Natural killer cell (primary cell): ENCODE results near the gene GPR156. TPM values are rescaled to one million over a fixed set of nuclear protein-coding genes. Genes with fewer than 3 reads are reported as not detected.

Source experiments
- ATAC-seq, 3 donors: fragments of 150-1000 bp in 2 of 3; fragments of 200-7000 bp in 1 of 3; cut with Tn5 transposase; 1 replicate in 1 of 3; 2 replicates in 2 of 3; pipeline ENCODE4 v1.10.0; 2021; ENCODE audit warnings: mild to moderate bottlenecking in 2 of 3, moderate library complexity in 2 of 3
- DNase-seq, 2 donors: peaks; one replicate each; pipeline versions ENCODE4 v3.0.0 to v3.0.0-alpha.2; 2013 to 2021; ENCODE audit warnings: mixed read lengths in 1 of 2
- H3K27ac ChIP-seq: one replicate; pipeline ENCODE4 v1.5.1; 2013; ENCODE audit warnings: mild to moderate bottlenecking, low read length
- H3K27me3 ChIP-seq: one replicate; pipeline ENCODE4 v1.6.1; 2013; ENCODE audit warnings: low read length; ENCODE audit not compliant: control insufficient read depth, insufficient read depth
- H3K36me3 ChIP-seq: one replicate; pipeline ENCODE4 v1.6.1; 2013; ENCODE audit warnings: low read length; ENCODE audit not compliant: control insufficient read depth, insufficient read depth
- H3K4me1 ChIP-seq: one replicate; pipeline ENCODE4 v1.6.1; 2013; ENCODE audit warnings: low read length; ENCODE audit not compliant: control insufficient read depth, insufficient read depth
- H3K4me3 ChIP-seq: one replicate; pipeline ENCODE4 v1.5.1; 2013; ENCODE audit warnings: low read length
- H3K9me3 ChIP-seq: one replicate; pipeline ENCODE4 v1.6.1; 2013; ENCODE audit warnings: low read length; ENCODE audit not compliant: control insufficient read depth, insufficient read depth
- H3K27ac Mint-ChIP-seq, 2 donors: one replicate each; pipeline ENCODE4 v1.8.0; 2022; ENCODE audit warnings: mild to moderate bottlenecking in 2 of 2, mixed read lengths in 2 of 2, moderate library complexity in 1 of 2
- H3K27me3 Mint-ChIP-seq, 2 donors: one replicate each; pipeline ENCODE4 v1.8.0; 2022; ENCODE audit warnings: low read depth in 2 of 2, mixed read lengths in 2 of 2
- H3K36me3 Mint-ChIP-seq: one replicate; pipeline ENCODE4 v1.8.0; 2022; ENCODE audit warnings: mixed read lengths
- H3K4me1 Mint-ChIP-seq, 2 donors: one replicate each; pipeline ENCODE4 v1.8.0; 2022; ENCODE audit warnings: mixed read lengths in 2 of 2
- H3K4me3 Mint-ChIP-seq: one replicate; pipeline ENCODE4 v1.8.0; 2022; ENCODE audit warnings: mild to moderate bottlenecking, moderate library complexity, mixed read lengths
- H3K9me3 Mint-ChIP-seq, 2 donors: one replicate each; pipeline ENCODE4 v1.8.0; 2022; ENCODE audit warnings: mixed read lengths in 2 of 2
- CTCF ChIP-seq: fragments of 200-600 bp; IDR thresholded peaks from one replicate; pipeline ENCODE4 v1.8.0; 2022; ENCODE audit warnings: antibody characterized with exemption
- WGBS: methylation state at CpG from one replicate; pipeline ENCODE4 v1.1.7; 2013; ENCODE audit warnings: missing lambda C conversion rate; ENCODE audit not compliant: insufficient coverage; 5-methylcytosine and 5-hydroxymethylcytosine counted together
- intact Hi-C: fragments of 100-400 bp; cut with micrococcal nuclease; formaldehyde crosslinking; loops from one replicate; pipeline ENCODE4 v1.14.2; 2022
- total RNA-seq, 4 donors: library from RNA; stranded (reverse); fragments of 120-200 nt in 1 of 4; gene quantifications; one replicate each; pipeline versions ENCODE4 v1.2.3 to v1.2.4, GENCODE V29; 2013 to 2022

GPR156 gene
- total RNA-seq, 3 donors from 2014 or later (not counting 1 experiment from before 2014, with no cell fraction given), result 0.18 to 0.75 TPM; not detected in 1

- no peaks in the 10 kb centered on the region for H3K36me3 Mint-ChIP-seq
- Histone ChIP-seq H3K36me3 (no peaks in the 10 kb centered on the region), H3K27me3 (no peaks in the 10 kb centered on the region), H3K9me3 (no peaks in the 10 kb centered on the region), H3K27ac (no peak overlapping the region), H3K4me3 (no peak overlapping the region), H3K4me1 (no peaks in the 10 kb centered on the region)
- intact Hi-C loops, result no loop called here
- ATAC-seq (no peak), DNase-seq (no peak)
- H3K4me1 Mint-ChIP-seq, result no peaks in the 10 kb centered on the region
- H3K27me3 Mint-ChIP-seq, result peaks cover 9 to 23% of the 10 kb centered on the region in 2 donors
- TF ChIP-seq CTCF, result no peak
- no peak overlapping the region for H3K27ac Mint-ChIP-seq
- H3K9me3 Mint-ChIP-seq, result no peaks in the 10 kb centered on the region
- H3K4me3 Mint-ChIP-seq, result no peak overlapping the region
These were observed 39.6 kb downstream of the GPR156 start for GRCh38 chr3:120245386-120245785.

DNA sequence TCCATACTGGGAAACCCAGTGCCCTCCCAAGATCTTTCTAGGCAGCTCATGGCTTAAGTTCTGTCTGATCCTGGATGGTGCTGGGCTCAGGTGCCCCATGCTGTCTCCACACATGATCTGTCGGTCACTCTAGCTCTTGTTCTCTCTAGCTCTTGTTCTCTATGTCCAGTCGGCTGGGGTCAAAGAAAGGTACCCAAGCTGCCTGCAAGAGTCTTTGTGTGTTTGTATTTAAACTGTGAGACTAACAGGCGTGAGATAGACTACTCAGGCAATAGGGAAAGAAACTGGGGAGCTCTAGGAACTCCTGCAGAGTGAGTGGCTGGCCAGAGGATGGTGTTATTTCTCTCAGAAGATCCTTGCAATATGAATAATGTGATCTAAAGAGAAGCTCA is 40.2 kb downstream of the GPR156 start:
- H3K27ac ChIP-seq, result no peak overlapping the region
- Mint-ChIP-seq H3K27me3 (peaks cover 12 to 25% of the 10 kb centered on the region in 2 donors), H3K4me3 (no peak overlapping the region), H3K36me3 (no peaks in the 10 kb centered on the region), H3K27ac (no peak overlapping the region), H3K9me3 (no peaks in the 10 kb centered on the region), H3K4me1 (no peaks in the 10 kb centered on the region)
- no peak for TF ChIP-seq CTCF
- DNase-seq (no peak), ATAC-seq (no peak)
- intact Hi-C loops, result loop anchor here (1.0 kb wide), 1 partner anchor 172 kb away; no protein-coding TSS in a partner anchor
- H3K27me3 ChIP-seq, result no peaks in the 10 kb centered on the region
- no peaks in the 10 kb centered on the region for H3K9me3 ChIP-seq
- no peak overlapping the region for H3K4me3 ChIP-seq
- H3K36me3 ChIP-seq, result no peaks in the 10 kb centered on the region
- 77% methylated on average over 3 of the region's 3 CpGs for WGBS
- H3K4me1 ChIP-seq, result no peaks in the 10 kb centered on the region

DNA sequence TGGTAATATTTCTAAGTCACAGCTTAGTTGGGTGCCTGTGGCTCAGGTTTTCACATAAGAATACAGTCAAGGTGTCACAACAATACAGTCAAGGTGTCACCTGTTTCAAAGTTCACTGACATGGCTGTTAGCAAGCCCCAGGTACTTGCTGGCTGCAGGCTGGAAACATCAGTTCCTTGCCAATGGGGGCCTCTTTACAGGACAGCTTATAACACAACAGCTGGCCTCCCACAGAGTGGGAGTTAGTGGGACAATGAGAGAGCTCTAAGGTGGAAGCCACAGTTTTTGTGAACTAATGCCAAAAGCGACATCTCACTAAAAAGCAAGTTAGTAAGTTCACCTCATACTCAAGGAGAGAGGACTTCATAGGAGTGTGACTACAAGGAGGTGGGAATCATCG is 45.4 kb downstream of the GPR156 start:
- TF ChIP-seq CTCF, result no peak
- intact Hi-C loops, result no loop called here
- Histone ChIP-seq H3K4me1 (no peaks in the 10 kb centered on the region), H3K36me3 (no peaks in the 10 kb centered on the region), H3K4me3 (no peak overlapping the region), H3K27me3 (peaks cover 3% of the 10 kb centered on the region), H3K27ac (no peak overlapping the region), H3K9me3 (no peaks in the 10 kb centered on the region)
- Mint-ChIP-seq H3K36me3 (no peaks in the 10 kb centered on the region), H3K27ac (no peak overlapping the region), H3K27me3 (peaks cover 36 to 57% of the 10 kb centered on the region in 2 donors), H3K9me3 (no peaks in the 10 kb centered on the region), H3K4me1 (no peaks in the 10 kb centered on the region), H3K4me3 (no peak overlapping the region)
- WGBS, result 100% methylated on average over 1 of the region's 2 CpGs
- no peak for ATAC-seq
- DNase-seq, result no peak

DNA sequence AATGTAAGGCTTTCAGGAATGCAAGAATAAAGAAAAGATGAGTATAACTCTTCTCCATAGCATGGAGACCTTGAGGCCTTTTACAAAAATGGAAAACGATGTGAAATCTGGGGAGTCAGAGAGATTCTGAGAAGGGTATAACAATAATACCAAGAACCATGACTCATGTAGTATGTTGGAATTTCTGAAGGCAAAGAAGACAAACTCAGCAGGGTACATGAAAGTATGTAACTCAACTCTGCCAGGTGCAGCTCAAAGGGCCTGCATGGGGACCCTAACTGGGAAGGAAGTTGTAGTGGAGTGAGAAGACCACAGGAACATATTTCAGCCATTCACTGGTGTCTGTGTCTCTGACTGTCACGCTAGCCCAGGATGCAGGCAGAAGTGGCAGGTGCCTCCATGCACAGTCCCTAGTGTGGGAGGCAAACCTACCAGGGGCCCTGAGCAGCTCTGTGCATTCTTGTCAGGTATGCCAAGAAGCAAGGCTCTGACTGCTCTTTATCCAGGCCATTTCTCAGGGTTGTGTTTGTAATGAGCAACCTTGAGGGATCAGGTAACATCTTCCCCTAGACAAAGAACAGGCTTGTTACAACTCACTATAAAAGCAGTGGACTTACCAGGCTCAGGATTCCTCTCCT is 57.2 kb downstream of the GPR156 start:
- Mint-ChIP-seq H3K36me3 (no peaks in the 10 kb centered on the region), H3K27me3 (peaks cover 2 to 9% of the 10 kb centered on the region in 2 donors), H3K9me3 (no peaks in the 10 kb centered on the region), H3K4me3 (no peak overlapping the region), H3K27ac (no peak overlapping the region), H3K4me1 (no peaks in the 10 kb centered on the region)
- no peak for TF ChIP-seq CTCF
- Histone ChIP-seq H3K36me3 (no peaks in the 10 kb centered on the region), H3K9me3 (no peaks in the 10 kb centered on the region), H3K27me3 (no peaks in the 10 kb centered on the region), H3K27ac (no peak overlapping the region), H3K4me1 (no peaks in the 10 kb centered on the region), H3K4me3 (no peak overlapping the region)
- DNase-seq, result no peak
- 57% methylated on average over 2 of the region's 2 CpGs for WGBS
- intact Hi-C loops, result no loop called here
- no peak for ATAC-seq
